Testis (tissue), 2 donors: ENCODE results near the gene ST8SIA1.

Source experiments
- POLR2A ChIP-seq: fragments of 450-650 bp; IDR thresholded peaks from one replicate; pipeline ENCODE4 v1.6.1; 2017; ENCODE audit warnings: antibody characterized with exemption, mild to moderate bottlenecking, moderate library complexity
- TF ChIP-seq, protein P1 (sequence below), 3 experiments: fragments of 450-650 bp in 2 of 3; fragments of 200-600 bp in 1 of 3; sonication (generic) in 1 of 3; IDR thresholded peaks; one replicate each; pipeline ENCODE4 v1.5.1; 2016 to 2019; ENCODE audit warnings: antibody characterized with exemption in 3 of 3, mild to moderate bottlenecking in 2 of 3, moderate library complexity in 1 of 3

GRCh38 chr12:22250762-22251161 lies 83.7 kb downstream of the ST8SIA1 start:
- no peak for TF ChIP-seq POLR2A
- TF ChIP-seq, protein P1, sequence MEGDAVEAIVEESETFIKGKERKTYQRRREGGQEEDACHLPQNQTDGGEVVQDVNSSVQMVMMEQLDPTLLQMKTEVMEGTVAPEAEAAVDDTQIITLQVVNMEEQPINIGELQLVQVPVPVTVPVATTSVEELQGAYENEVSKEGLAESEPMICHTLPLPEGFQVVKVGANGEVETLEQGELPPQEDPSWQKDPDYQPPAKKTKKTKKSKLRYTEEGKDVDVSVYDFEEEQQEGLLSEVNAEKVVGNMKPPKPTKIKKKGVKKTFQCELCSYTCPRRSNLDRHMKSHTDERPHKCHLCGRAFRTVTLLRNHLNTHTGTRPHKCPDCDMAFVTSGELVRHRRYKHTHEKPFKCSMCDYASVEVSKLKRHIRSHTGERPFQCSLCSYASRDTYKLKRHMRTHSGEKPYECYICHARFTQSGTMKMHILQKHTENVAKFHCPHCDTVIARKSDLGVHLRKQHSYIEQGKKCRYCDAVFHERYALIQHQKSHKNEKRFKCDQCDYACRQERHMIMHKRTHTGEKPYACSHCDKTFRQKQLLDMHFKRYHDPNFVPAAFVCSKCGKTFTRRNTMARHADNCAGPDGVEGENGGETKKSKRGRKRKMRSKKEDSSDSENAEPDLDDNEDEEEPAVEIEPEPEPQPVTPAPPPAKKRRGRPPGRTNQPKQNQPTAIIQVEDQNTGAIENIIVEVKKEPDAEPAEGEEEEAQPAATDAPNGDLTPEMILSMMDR (IDR thresholded peaks at IDR 0.05), result no peak
